Measurements from ENCODE around the gene ATR. TPM values are rescaled to one million over a fixed set of nuclear protein-coding genes. Genes with fewer than 3 reads are reported as not detected.

ATR gene
- total and polyA plus RNA-seq, 9 of the 15 experiments (the other 6 are each of a cell fraction or from before 2014, with no cell fraction given): 18.0 to 37.8 (median 23.2) TPM

GRCh38 chr3:142602619-142603385 is 24.3 kb upstream of the ATR start:
- H3K9ac ChIP-seq (ENCODE audit: insufficient read depth in 1 of 2, low read depth in 2 of 2, low read length in 2 of 2): no peak overlapping the region
- no peak for TF ChIP-seq DMBX1 (CRISPR knock-in tag; IDR thresholded peaks at IDR 0.05; ENCODE audit: borderline replicate concordance)

DNA sequence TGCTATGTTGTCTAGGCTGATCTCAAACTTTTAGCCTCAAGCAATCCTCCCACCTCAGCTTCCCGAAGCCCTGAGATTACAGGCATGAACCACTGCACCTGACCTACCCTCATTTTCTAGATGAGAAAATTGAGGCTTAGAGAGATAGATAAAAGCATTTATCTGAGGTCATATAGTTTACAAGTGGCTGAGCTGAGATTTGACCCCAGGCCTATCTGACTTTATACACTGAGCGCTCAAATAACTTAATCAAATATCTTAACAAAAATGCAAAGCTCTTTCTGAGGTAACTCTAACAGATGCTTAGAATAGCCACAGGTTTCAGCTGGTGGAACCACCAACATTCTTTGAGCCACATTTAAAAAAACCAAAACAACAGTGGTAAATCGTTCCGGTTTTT is 23.2 kb upstream of the ATR start:
- FAIRE-seq: no peak
- Histone ChIP-seq H3K36me3 (ENCODE audit: control insufficient read depth, insufficient read depth, low read length) (peaks cover 2% of the 10 kb centered on the region; the same call in 1 of the 3 replicates), H3K79me2 (ENCODE audit: control insufficient read depth, insufficient read depth, low read length) (peaks cover 22% of the 10 kb centered on the region), H3K9me3 (replicated peaks; ENCODE audit: control insufficient read depth, insufficient read depth, low read depth, low read length) (no peaks in the 10 kb centered on the region), H3K27me3 (ENCODE audit: control insufficient read depth in 2 of 2, insufficient read depth in 2 of 2, low read length in 2 of 2) (no peaks in the 10 kb centered on the region), H3K4me2 (ENCODE audit: insufficient read depth, low read length) (no peak overlapping the region), H3K27ac (ENCODE audit: extremely low read depth, low read depth, low read length) (no peak overlapping the region), H3K4me1 (replicated peaks in 1 of 2; ENCODE audit: control insufficient read depth in 2 of 2, insufficient read depth in 2 of 2, low read length in 2 of 2) (peaks cover 0 to 8% of the 10 kb centered on the region in 2 experiments; a peak in 2 of 5 replicates), H3K4me3 (no peak overlapping the region), H3K9me1 (ENCODE audit: control insufficient read depth, insufficient read depth, low read length) (no peaks in the 10 kb centered on the region), H4K20me1 (replicated peaks; ENCODE audit: control insufficient read depth, insufficient read depth, low read length) (no peaks in the 10 kb centered on the region), H3K9ac (ENCODE audit: insufficient read depth in 1 of 2, low read depth in 2 of 2, low read length in 2 of 2) (no peak overlapping the region), H2AFZ (ENCODE audit: low read depth, low read length) (no peak overlapping the region)
- 58% methylated on average over 2 of the region's 4 CpGs for WGBS (ENCODE audit: insufficient coverage, low coverage, missing lambda C conversion rate)
- intact Hi-C loops (cut with micrococcal nuclease): no loop called here
- BruUV-seq (replicated peaks): no TSS peak
- no peak for DNase-seq (ENCODE audit: extremely low read depth in 1 of 4, low spot score in 3 of 4)
- ChIA-PET CTCF (ENCODE audit: low intra/inter-chr PET ratio) (interaction anchor here (0.6 kb wide), 1 partner anchor 459 kb away, joined by 3 read pairs; no protein-coding TSS in a partner anchor), POLR2A (interaction anchor here (1.0 to 1.8 kb wide), 4 partner anchors 9 to 400 kb away, joined by 3 to 4 read pairs (median 4); partner anchors contain the start of gene U2SURP)
- no peak for TF ChIP-seq PURB (CRISPR knock-in tag; IDR thresholded peaks at IDR 0.05; ENCODE audit: low read depth)
- no peak for TF ChIP-seq RAD51 (IDR thresholded peaks at IDR 0.05; ENCODE audit: borderline replicate concordance, low read depth)
- TF ChIP-seq GTF2F1 (IDR thresholded peaks at IDR 0.05; ENCODE audit: low read depth, low read length): no peak
- no peak for TF ChIP-seq PRMT5 (CRISPR knock-in tag; IDR thresholded peaks at IDR 0.05)
- no peak for TF ChIP-seq ZNF740 (CRISPR knock-in tag; IDR thresholded peaks at IDR 0.05)
- no peak for TF ChIP-seq ZNF740 (tag; IDR thresholded peaks at IDR 0.05)
- peak in 1 of 2 experiments; percentile 24; a peak in 1 of 4 replicates for TF ChIP-seq KDM1A (IDR thresholded peaks at IDR 0.05)
- TF ChIP-seq, protein P1, sequence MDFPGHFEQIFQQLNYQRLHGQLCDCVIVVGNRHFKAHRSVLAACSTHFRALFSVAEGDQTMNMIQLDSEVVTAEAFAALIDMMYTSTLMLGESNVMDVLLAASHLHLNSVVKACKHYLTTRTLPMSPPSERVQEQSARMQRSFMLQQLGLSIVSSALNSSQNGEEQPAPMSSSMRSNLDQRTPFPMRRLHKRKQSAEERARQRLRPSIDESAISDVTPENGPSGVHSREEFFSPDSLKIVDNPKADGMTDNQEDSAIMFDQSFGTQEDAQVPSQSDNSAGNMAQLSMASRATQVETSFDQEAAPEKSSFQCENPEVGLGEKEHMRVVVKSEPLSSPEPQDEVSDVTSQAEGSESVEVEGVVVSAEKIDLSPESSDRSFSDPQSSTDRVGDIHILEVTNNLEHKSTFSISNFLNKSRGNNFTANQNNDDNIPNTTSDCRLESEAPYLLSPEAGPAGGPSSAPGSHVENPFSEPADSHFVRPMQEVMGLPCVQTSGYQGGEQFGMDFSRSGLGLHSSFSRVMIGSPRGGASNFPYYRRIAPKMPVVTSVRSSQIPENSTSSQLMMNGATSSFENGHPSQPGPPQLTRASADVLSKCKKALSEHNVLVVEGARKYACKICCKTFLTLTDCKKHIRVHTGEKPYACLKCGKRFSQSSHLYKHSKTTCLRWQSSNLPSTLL (IDR thresholded peaks at IDR 0.05): no peak
- ATAC-seq: no peak
- in situ Hi-C loops (cut with MboI): no loop called here

More at GRCh38 chr3:142602619-142603385, 24.3 kb upstream of the ATR start:
- FAIRE-seq (no peak), ATAC-seq (no peak), DNase-seq (ENCODE audit: extremely low read depth in 1 of 4, low spot score in 3 of 4) (no peak)
- CTCF ChIA-PET (ENCODE audit: low intra/inter-chr PET ratio): no interaction called here
- intact Hi-C loops (cut with micrococcal nuclease) (no loop called here), in situ Hi-C loops (cut with MboI) (no loop called here)
- POLR2A ChIA-PET: interaction anchor here (0.7 to 1.5 kb wide), 5 partner anchors 10 to 399 kb away, joined by 3 to 4 read pairs (median 3); partner anchors contain the start of gene U2SURP
- Histone ChIP-seq H4K20me1 (replicated peaks; ENCODE audit: control insufficient read depth, insufficient read depth, low read length) (no peaks in the 10 kb centered on the region), H3K79me2 (ENCODE audit: control insufficient read depth, insufficient read depth, low read length) (peaks cover 11% of the 10 kb centered on the region), H3K36me3 (ENCODE audit: control insufficient read depth, insufficient read depth, low read length) (peaks cover 2% of the 10 kb centered on the region; the same call in 1 of the 3 replicates), H3K9me3 (replicated peaks; ENCODE audit: control insufficient read depth, insufficient read depth, low read depth, low read length) (no peaks in the 10 kb centered on the region), H3K9me1 (ENCODE audit: control insufficient read depth, insufficient read depth, low read length) (no peaks in the 10 kb centered on the region), H3K4me3 (no peak overlapping the region), H3K27me3 (ENCODE audit: control insufficient read depth in 2 of 2, insufficient read depth in 2 of 2, low read length in 2 of 2) (no peaks in the 10 kb centered on the region), H2AFZ (ENCODE audit: low read depth, low read length) (no peak overlapping the region), H3K27ac (ENCODE audit: extremely low read depth, low read depth, low read length) (no peak overlapping the region), H3K4me2 (ENCODE audit: insufficient read depth, low read length) (no peak overlapping the region), H3K4me1 (replicated peaks in 1 of 2; ENCODE audit: control insufficient read depth in 2 of 2, insufficient read depth in 2 of 2, low read length in 2 of 2) (peaks cover 0 to 3% of the 10 kb centered on the region in 2 experiments; a peak in 2 of 5 replicates)
- BruUV-seq (replicated peaks): no TSS peak
- WGBS (ENCODE audit: insufficient coverage, low coverage, missing lambda C conversion rate): 72% methylated on average over 13 of the region's 13 CpGs
